ENCODE measurements around the gene PAX6. TPM values are rescaled to one million over a fixed set of nuclear protein-coding genes. Genes with fewer than 3 reads are reported as not detected.

Gene PAX6
- total and polyA plus RNA-seq, 3 donors from 2014 or later, result 3.1 to 8.3 (median 4.1) TPM

GRCh38 chr11:31768749-31769640, 42.1 kb downstream of the PAX6 start:
- no peak overlapping the region for H3K4me3 ChIP-seq
- WGBS, 2 donors, result 81 to 87% methylated on average over 9 of the region's 9 CpGs
- H3K36me3 ChIP-seq (ENCODE audit: low read depth, missing control alignments), result no peaks in the 10 kb centered on the region
- intact Hi-C loops (cut with DNase I; ENCODE audit: low total_unique reads), result no loop called here
- no peaks in the 10 kb centered on the region for H3K9me3 ChIP-seq
- H3K27ac ChIP-seq, result no peak overlapping the region
- H3K27me3 ChIP-seq, result no peaks in the 10 kb centered on the region
- DNase-seq, result no peak
- no peaks in the 10 kb centered on the region for H3K4me1 ChIP-seq
- TF ChIP-seq CTCF (IDR thresholded peaks at IDR 0.05) (no peak), POLR2A (IDR thresholded peaks at IDR 0.05) (no peak)

DNA sequence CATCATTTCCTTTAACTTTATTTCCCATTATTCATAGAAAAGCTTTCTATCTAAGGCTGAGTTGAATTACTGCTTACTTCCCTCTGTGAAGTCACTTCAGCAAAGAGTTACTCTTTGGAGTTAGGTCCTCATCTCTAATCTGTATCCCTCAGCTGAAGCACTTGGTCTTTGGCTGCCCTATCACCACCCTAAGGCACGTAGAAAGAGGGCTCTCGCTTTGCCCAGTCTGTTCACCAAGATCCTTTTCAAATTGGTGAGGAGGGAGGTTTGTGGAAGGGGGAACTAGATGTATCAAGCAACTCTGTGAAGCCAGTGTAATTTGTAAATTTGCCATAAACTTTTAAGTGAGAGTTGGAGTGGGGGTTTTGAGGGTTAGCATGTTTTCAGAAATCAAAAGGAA, 43.4 kb downstream of the PAX6 start:
- H3K9me3 ChIP-seq, result no peaks in the 10 kb centered on the region
- TF ChIP-seq POLR2A (IDR thresholded peaks at IDR 0.05) (no peak), CTCF (IDR thresholded peaks at IDR 0.05) (no peak)
- no peak overlapping the region for H3K4me3 ChIP-seq
- no peak for DNase-seq
- H3K27ac ChIP-seq, result no peak overlapping the region
- no peaks in the 10 kb centered on the region for H3K4me1 ChIP-seq
- intact Hi-C loops (cut with DNase I; ENCODE audit: low total_unique reads), result no loop called here
- WGBS, 2 donors, result 92 to 98% methylated on average over 2 of the region's 2 CpGs
- no peaks in the 10 kb centered on the region for H3K36me3 ChIP-seq (ENCODE audit: low read depth, missing control alignments)
- no peaks in the 10 kb centered on the region for H3K27me3 ChIP-seq

DNA sequence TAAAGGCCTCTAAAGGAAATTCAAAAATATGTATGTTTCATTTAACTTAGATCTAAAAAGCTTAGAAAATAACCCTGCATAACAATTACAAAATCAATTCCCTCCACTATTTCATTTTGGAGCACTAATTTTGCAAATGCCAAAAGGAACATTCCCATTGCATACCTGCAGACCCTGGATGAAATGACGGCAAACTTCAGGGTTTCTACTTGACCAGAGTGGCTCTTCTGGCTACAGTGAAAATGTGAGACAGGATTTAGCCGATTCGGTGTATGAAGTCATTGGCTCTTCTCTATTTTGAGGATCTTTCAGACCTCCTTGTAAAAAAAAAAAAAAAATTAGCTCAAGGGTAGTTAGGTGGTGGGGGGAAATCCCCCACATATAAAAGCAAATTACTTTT, 44.1 kb downstream of the PAX6 start:
- DNase-seq, result no peak
- Histone ChIP-seq H3K4me1 (no peaks in the 10 kb centered on the region), H3K27ac (no peak overlapping the region), H3K27me3 (no peaks in the 10 kb centered on the region), H3K36me3 (ENCODE audit: low read depth, missing control alignments) (no peaks in the 10 kb centered on the region), H3K9me3 (no peaks in the 10 kb centered on the region), H3K4me3 (no peak overlapping the region)
- no peak for TF ChIP-seq CTCF (IDR thresholded peaks at IDR 0.05)
- WGBS, 2 donors, result 98 to 100% methylated on average over 3 of the region's 3 CpGs
- intact Hi-C loops (cut with DNase I; ENCODE audit: low total_unique reads), result no loop called here

- Histone ChIP-seq H3K4me3 (no peak overlapping the region), H3K4me1 (no peaks in the 10 kb centered on the region), H3K27me3 (no peaks in the 10 kb centered on the region), H3K27ac (no peak overlapping the region), H3K9me3 (no peaks in the 10 kb centered on the region), H3K36me3 (ENCODE audit: low read depth, missing control alignments) (no peaks in the 10 kb centered on the region)
- DNase-seq, result no peak
- no peak for TF ChIP-seq CTCF (IDR thresholded peaks at IDR 0.05)
- TF ChIP-seq POLR2A (IDR thresholded peaks at IDR 0.05), result no peak
- 78 to 84% methylated on average over 5 of the region's 5 CpGs for WGBS, 2 donors
- intact Hi-C loops (cut with DNase I; ENCODE audit: low total_unique reads), result no loop called here
These were observed 46.4 kb downstream of the PAX6 start for GRCh38 chr11:31764766-31765165.

GRCh38 chr11:31764261-31764660, 46.9 kb downstream of the PAX6 start:
- H3K27me3 ChIP-seq, result no peaks in the 10 kb centered on the region
- no peak for DNase-seq
- H3K36me3 ChIP-seq (ENCODE audit: low read depth, missing control alignments), result no peaks in the 10 kb centered on the region
- no peak overlapping the region for H3K4me3 ChIP-seq
- TF ChIP-seq CTCF (IDR thresholded peaks at IDR 0.05) (no peak), POLR2A (IDR thresholded peaks at IDR 0.05) (no peak)
- WGBS, 2 donors, result 86 to 89% methylated on average over 5 of the region's 5 CpGs
- no peak overlapping the region for H3K27ac ChIP-seq
- no peaks in the 10 kb centered on the region for H3K9me3 ChIP-seq
- no peaks in the 10 kb centered on the region for H3K4me1 ChIP-seq
- intact Hi-C loops (cut with DNase I; ENCODE audit: low total_unique reads), result no loop called here

Measured in testis (tissue), 3 donors.